Smooth muscle cell (in vitro differentiated cells): ENCODE data around the gene PXDN. TPM values are rescaled to one million over a fixed set of nuclear protein-coding genes. Genes with fewer than 3 reads are reported as not detected.

Experiments
- DNase-seq: peaks from one replicate; lab custom pipeline; 2025; ENCODE audit not compliant: unreplicated experiment; lab: John Stamatoyannopoulos, UW
- H2AFZ ChIP-seq: fragments of 200-600 bp; sonication (generic); 2 replicates; pipeline ENCODE4 v1.6.0; 2016; ENCODE audit warnings: antibody characterized with exemption, low read depth, mild to moderate bottlenecking
- H3F3A ChIP-seq: fragments of 200-600 bp; sonication (generic); 2 replicates; pipeline ENCODE4 v1.6.0; 2017; ENCODE audit warnings: antibody characterized with exemption, low read depth
- H3K27ac ChIP-seq: fragments of 200-600 bp; sonication (generic); 2 replicates; pipeline ENCODE4 v1.5.1; 2016; ENCODE audit warnings: low read depth, mild to moderate bottlenecking
- H3K27me3 ChIP-seq: fragments of 200-600 bp; sonication (generic); 2 replicates; pipeline ENCODE4 v1.6.1; 2016; ENCODE audit warnings: low read depth, mild to moderate bottlenecking
- H3K36me3 ChIP-seq: fragments of 200-600 bp; sonication (generic); 2 replicates; pipeline ENCODE4 v1.5.1; 2016; ENCODE audit warnings: low read depth
- H3K4me1 ChIP-seq: fragments of 200-600 bp; sonication (generic); 2 replicates; pipeline ENCODE4 v1.5.1; 2016; ENCODE audit warnings: low read depth
- H3K4me2 ChIP-seq: fragments of 200-600 bp; sonication (generic); 2 replicates; pipeline ENCODE4 v1.6.0; 2016; ENCODE audit warnings: mild to moderate bottlenecking
- H3K4me3 ChIP-seq: fragments of 200-600 bp; sonication (generic); 2 replicates; pipeline ENCODE4 v1.5.1; 2016; ENCODE audit warnings: mild to moderate bottlenecking
- H3K79me2 ChIP-seq: fragments of 200-600 bp; sonication (generic); 2 replicates; pipeline ENCODE4 v1.6.0; 2016; ENCODE audit warnings: low read depth, mild to moderate bottlenecking
- H3K9ac ChIP-seq: fragments of 200-600 bp; sonication (generic); 2 replicates; pipeline ENCODE4 v1.6.0; 2016; ENCODE audit warnings: low read depth
- H3K9me3 ChIP-seq: fragments of 200-600 bp; sonication (generic); replicated peaks from 2 replicates; pipeline ENCODE4 v1.5.1; 2016; ENCODE audit warnings: low read depth
- H4K20me1 ChIP-seq: fragments of 200-600 bp; sonication (generic); 2 replicates; pipeline ENCODE4 v1.6.0; 2016; ENCODE audit warnings: low read depth
- WGBS: methylation state at CpG from one replicate; pipeline ENCODE4 v1.1.7; 2016; ENCODE audit warnings: low lambda C conversion rate; 5-methylcytosine and 5-hydroxymethylcytosine counted together
- polyA plus RNA-seq: library from polyadenylated mRNA; unstranded; fragments of >200 nt; fragmentation: Nextera tagmentation; extraction: Ambion mirVana; gene quantifications from 2 replicates; pipeline ENCODE4 v1.2.1, GENCODE V29; 2016
- total RNA-seq: library from RNA; depleted of rRNA; stranded (reverse); fragments of >200 nt; gene quantifications from 2 replicates; pipeline ENCODE4 v1.2.3, GENCODE V29; 2014
- TF ChIP-seq, protein P1 (sequence below): fragments of 200-600 bp; sonication (generic); IDR thresholded peaks from 2 replicates; pipeline ENCODE4 v1.5.1; 2017; ENCODE audit warnings: borderline replicate concordance, mild to moderate bottlenecking, antibody characterized with exemption; ENCODE audit not compliant: insufficient read depth, poor library complexity, severe bottlenecking

Gene PXDN
- total and polyA plus RNA-seq, 2 experiments from 2014 or later, result 328 to 333 TPM

DNA sequence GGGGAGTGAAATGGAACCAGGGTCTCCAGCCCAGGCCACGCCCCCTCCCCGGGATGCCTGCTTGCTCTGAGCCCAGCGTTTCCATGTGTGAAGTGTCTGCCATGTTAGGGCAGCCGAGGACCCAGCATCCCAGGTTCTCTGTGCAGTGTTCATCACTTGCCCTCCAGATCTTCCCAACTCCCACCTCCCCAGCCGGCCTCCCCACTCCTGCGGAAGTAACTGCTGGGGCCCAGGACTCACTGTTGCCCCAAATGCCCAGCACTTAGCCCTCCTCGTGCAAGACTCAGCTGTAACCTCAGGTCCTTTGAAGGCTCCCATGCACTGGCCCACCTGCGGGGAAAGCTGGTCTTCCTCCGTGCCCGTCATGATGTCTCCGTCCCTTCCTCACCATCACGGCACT, 9.7 kb upstream of the PXDN start:
- Histone ChIP-seq H3K27ac (no peak overlapping the region), H4K20me1 (no peaks in the 10 kb centered on the region), H3K36me3 (no peaks in the 10 kb centered on the region), H3K9ac (no peak overlapping the region), H3F3A (no peaks in the 10 kb centered on the region), H3K4me2 (no peak overlapping the region), H2AFZ (no peak overlapping the region), H3K9me3 (no peaks in the 10 kb centered on the region), H3K4me1 (no peaks in the 10 kb centered on the region), H3K79me2 (no peaks in the 10 kb centered on the region), H3K27me3 (no peaks in the 10 kb centered on the region), H3K4me3 (no peak overlapping the region)
- no peak for DNase-seq
- TF ChIP-seq, protein P1, sequence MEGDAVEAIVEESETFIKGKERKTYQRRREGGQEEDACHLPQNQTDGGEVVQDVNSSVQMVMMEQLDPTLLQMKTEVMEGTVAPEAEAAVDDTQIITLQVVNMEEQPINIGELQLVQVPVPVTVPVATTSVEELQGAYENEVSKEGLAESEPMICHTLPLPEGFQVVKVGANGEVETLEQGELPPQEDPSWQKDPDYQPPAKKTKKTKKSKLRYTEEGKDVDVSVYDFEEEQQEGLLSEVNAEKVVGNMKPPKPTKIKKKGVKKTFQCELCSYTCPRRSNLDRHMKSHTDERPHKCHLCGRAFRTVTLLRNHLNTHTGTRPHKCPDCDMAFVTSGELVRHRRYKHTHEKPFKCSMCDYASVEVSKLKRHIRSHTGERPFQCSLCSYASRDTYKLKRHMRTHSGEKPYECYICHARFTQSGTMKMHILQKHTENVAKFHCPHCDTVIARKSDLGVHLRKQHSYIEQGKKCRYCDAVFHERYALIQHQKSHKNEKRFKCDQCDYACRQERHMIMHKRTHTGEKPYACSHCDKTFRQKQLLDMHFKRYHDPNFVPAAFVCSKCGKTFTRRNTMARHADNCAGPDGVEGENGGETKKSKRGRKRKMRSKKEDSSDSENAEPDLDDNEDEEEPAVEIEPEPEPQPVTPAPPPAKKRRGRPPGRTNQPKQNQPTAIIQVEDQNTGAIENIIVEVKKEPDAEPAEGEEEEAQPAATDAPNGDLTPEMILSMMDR, result no peak
- 96% methylated on average over 11 of the region's 12 CpGs for WGBS

DNA sequence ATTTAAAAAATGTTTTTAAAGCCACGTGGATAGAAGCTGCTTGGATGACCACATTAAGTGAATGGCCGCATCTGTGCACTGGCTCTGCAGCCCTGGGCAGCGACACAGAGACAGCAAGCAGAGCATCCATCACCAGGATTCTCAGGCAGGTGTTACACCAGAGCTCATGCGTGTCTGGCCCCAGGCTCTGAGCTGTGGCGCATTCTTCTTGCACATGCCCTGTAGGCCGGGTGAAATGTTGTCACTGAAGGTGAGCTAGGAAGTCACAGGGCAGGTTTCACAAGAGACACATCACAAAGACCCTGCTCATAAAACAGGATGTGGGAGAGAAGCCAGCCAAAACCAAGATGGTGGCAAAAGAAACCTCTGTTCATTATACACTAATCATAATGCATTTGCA, 8.4 kb upstream of the PXDN start:
- H3K9me3 ChIP-seq, result no peaks in the 10 kb centered on the region
- no peaks in the 10 kb centered on the region for H3K79me2 ChIP-seq

DNA sequence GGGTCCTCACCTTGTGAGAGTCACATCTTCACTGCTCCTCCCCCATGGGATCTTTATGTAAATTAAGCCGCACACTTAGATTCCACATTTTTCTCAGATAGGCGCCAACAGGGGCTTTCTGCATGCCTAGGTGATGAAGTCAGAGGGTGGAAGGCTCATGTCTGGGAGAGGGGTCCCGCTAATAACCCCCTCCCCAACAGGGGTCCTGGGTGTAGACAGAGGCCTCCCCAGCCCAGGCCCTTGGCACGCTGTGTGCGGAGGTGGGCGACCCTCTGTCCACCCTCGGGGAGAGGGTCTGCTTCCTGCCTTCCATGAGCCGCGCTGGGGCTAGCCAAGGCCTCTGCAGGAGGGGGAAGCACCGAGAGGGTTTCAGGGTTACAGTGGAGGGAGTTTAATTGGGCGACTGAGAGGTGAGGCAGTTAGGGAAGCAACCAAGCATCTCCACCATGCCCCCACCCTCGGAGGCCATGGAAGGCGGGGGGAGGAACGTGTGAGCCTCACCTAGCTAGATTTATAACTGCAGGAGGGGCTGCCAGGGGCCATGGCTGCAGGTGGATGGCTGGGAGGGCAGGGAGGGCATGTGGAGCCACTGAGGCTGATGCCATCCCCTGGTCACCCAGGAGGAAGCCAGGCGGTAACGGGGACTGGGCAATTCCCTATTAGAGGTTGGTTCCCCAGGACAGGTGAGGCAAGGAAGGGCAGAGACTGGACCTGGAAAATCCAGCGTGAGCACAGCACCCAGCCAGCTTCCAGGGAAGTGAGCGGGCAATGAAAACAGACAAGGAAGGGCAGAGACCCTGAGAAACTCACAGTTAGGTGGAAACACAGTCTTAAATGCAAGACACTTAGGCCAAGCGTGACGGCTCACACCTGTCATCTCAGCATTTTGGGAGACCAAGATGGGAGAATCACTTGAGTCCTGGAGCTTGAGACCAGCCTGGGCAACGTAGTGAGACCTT, 7.7 kb upstream of the PXDN start:
- no peak overlapping the region for H2AFZ ChIP-seq
- H3K36me3 ChIP-seq, result no peaks in the 10 kb centered on the region
- no peaks in the 10 kb centered on the region for H3F3A ChIP-seq
- no peaks in the 10 kb centered on the region for H3K4me1 ChIP-seq
- DNase-seq, result no peak
- TF ChIP-seq, protein P1, result no peak
- no peak overlapping the region for H3K4me3 ChIP-seq
- no peak overlapping the region for H3K27ac ChIP-seq
- H3K4me2 ChIP-seq, result no peak overlapping the region
- no peaks in the 10 kb centered on the region for H3K79me2 ChIP-seq
- H3K9ac ChIP-seq, result no peak overlapping the region
- no peaks in the 10 kb centered on the region for H3K27me3 ChIP-seq
- no peaks in the 10 kb centered on the region for H4K20me1 ChIP-seq
- WGBS, result 93% methylated on average over 21 of the region's 21 CpGs
- no peaks in the 10 kb centered on the region for H3K9me3 ChIP-seq

More for the DNA sequence above, 8.4 kb upstream of the PXDN start:
- H4K20me1 ChIP-seq, result no peaks in the 10 kb centered on the region
- H3F3A ChIP-seq, result no peaks in the 10 kb centered on the region
- 86% methylated on average over 6 of the region's 6 CpGs for WGBS
- no peaks in the 10 kb centered on the region for H3K27me3 ChIP-seq
- H3K4me2 ChIP-seq, result no peak overlapping the region
- no peak overlapping the region for H3K4me3 ChIP-seq
- TF ChIP-seq, protein P1, result no peak
- H3K9ac ChIP-seq, result no peak overlapping the region
- H3K27ac ChIP-seq, result no peak overlapping the region
- no peaks in the 10 kb centered on the region for H3K36me3 ChIP-seq
- no peaks in the 10 kb centered on the region for H3K4me1 ChIP-seq
- no peak for DNase-seq
- H2AFZ ChIP-seq, result no peak overlapping the region
